GM12864 (cell line): ENCODE measurements around the gene CACNA2D3.

ENCODE experiments used
- DNase-seq: peaks from one replicate; pipeline ENCODE4 v3.0.0-alpha.2; 2011; ENCODE audit warnings: low read depth
- H3K4me3 ChIP-seq: 2 replicates; pipeline ENCODE4 v1.5.1; 2011; ENCODE audit warnings: mild to moderate bottlenecking, low read depth, low read length, control low read depth
- TF ChIP-seq, protein P1 (sequence below): IDR thresholded peaks from 2 replicates; pipeline ENCODE4 v1.5.1; 2011; ENCODE audit warnings: low read depth, mild to moderate bottlenecking, moderate library complexity, low read length, control low read depth, inconsistent platforms; ENCODE audit errors: missing control alignments

Gene CACNA2D3

DNA sequence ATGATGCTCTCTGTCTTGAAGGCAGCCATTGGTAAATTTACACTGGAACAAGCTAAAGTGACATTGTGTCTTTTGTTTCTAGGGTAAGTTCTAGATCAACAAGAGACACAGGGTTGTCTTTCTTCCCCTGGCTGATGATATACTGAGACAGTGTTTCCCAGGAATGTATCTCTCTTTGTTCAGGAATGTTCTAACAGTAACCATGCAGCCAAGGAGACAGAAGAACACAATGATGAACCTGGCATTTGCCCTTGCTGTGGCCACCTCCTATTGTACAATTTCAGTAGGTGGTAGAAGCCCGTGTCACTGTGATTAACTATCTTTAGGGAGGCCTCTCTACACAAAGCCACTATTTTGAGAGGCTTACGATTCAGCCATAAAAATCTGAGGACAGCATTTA is 674.8 kb downstream of the CACNA2D3 start:
- DNase-seq, result no peak
- TF ChIP-seq, protein P1, sequence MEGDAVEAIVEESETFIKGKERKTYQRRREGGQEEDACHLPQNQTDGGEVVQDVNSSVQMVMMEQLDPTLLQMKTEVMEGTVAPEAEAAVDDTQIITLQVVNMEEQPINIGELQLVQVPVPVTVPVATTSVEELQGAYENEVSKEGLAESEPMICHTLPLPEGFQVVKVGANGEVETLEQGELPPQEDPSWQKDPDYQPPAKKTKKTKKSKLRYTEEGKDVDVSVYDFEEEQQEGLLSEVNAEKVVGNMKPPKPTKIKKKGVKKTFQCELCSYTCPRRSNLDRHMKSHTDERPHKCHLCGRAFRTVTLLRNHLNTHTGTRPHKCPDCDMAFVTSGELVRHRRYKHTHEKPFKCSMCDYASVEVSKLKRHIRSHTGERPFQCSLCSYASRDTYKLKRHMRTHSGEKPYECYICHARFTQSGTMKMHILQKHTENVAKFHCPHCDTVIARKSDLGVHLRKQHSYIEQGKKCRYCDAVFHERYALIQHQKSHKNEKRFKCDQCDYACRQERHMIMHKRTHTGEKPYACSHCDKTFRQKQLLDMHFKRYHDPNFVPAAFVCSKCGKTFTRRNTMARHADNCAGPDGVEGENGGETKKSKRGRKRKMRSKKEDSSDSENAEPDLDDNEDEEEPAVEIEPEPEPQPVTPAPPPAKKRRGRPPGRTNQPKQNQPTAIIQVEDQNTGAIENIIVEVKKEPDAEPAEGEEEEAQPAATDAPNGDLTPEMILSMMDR, result no peak
- H3K4me3 ChIP-seq, result no peak overlapping the region

GRCh38 chr3:54800478-54800877 is 678.1 kb downstream of the CACNA2D3 start:
- no peak overlapping the region for H3K4me3 ChIP-seq
- DNase-seq, result no peak
- TF ChIP-seq, protein P1, result no peak

DNA sequence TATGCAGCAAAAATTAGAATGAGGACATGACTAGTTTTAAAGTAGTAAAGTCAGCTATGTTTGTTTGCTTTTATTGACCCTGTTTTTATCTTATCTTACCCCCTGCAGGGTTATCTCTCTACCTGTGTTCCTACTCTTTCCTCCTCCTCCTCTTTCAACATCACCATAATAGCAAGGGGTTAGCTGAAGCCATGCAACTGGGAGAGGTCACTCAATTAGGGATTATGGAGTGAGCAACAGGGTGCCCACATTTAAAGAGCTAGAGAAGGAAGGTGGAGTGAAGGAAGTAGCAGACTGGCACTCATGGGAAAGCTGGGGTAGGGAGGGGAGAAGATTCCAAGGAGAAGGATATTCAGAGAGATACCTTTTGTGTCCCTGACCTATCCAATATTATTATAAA is 679.6 kb downstream of the CACNA2D3 start:
- TF ChIP-seq, protein P1, result no peak
- no peak for DNase-seq

GRCh38 chr3:54810401-54810800 is 688.0 kb downstream of the CACNA2D3 start:
- H3K4me3 ChIP-seq, result no peak overlapping the region
- TF ChIP-seq, protein P1, result no peak
- DNase-seq, result no peak

More for the DNA sequence above, 679.6 kb downstream of the CACNA2D3 start:
- H3K4me3 ChIP-seq, result no peak overlapping the region

DNA sequence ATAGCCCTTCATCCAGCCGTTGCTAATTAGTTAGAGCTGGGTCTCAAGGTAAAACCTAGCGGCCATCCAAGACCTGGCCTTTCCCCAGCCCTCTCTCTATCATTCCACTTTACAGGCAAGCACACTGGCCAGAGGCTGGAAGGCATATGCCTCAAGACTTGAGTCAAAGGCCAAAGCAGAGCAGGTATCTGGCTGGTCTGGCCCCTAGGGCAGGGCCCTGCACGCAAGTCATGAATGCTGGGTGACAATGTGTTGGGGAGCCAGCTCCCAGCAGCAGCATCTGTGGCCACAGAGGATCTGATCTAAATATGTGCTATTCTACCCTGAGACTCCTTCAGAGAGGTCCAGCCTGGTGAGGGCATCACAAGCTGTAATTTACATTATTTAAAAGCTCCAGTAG is 691.9 kb downstream of the CACNA2D3 start:
- DNase-seq, result no peak
- TF ChIP-seq, protein P1, result no peak
- H3K4me3 ChIP-seq, result no peak overlapping the region

DNA sequence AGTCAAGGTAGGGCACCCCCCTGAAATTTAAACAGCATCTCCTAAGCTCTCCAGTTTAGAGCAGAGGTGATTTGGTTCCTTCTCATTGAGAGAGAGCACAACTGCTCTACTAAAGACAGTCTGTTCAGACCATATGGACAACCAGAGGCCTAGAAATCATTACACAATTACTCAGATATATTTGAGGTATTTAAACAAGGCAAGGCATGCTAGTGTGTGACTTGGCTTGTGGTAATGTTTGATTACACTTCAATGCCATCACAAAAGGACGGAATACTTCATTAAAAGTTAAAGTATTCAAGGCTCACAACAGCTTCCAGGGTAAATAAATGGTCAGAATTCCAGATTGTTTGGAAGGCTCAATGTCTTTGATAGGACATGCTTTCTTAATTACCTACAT is 695.3 kb downstream of the CACNA2D3 start:
- DNase-seq, result no peak
- no peak overlapping the region for H3K4me3 ChIP-seq
- TF ChIP-seq, protein P1, result no peak

- TF ChIP-seq, protein P1, result no peak
- no peak for DNase-seq
- no peak overlapping the region for H3K4me3 ChIP-seq
These were observed 696.1 kb downstream of the CACNA2D3 start for GRCh38 chr3:54818486-54818885.
